Stimulated activated CD8-positive, alpha-beta memory T cell treated with anti-CD3 and anti-CD28 coated beads, Interleukin-2, amount 100 ng/mL, for 1 hour (primary cell): Measurements from ENCODE around the gene ZNF385B.
"Not testable (repeated sequence)": the region's sequence is repeated elsewhere in the genome, so short reads cannot be mapped to it uniquely, and the experiment has no call there.

Source experiments
- DNase-seq, 2 donors: peaks; one replicate each; pipeline ENCODE4 v3.0.0-alpha.2; 2020; ENCODE audit warnings: low read depth in 2 of 2

The ZNF385B gene

DNA sequence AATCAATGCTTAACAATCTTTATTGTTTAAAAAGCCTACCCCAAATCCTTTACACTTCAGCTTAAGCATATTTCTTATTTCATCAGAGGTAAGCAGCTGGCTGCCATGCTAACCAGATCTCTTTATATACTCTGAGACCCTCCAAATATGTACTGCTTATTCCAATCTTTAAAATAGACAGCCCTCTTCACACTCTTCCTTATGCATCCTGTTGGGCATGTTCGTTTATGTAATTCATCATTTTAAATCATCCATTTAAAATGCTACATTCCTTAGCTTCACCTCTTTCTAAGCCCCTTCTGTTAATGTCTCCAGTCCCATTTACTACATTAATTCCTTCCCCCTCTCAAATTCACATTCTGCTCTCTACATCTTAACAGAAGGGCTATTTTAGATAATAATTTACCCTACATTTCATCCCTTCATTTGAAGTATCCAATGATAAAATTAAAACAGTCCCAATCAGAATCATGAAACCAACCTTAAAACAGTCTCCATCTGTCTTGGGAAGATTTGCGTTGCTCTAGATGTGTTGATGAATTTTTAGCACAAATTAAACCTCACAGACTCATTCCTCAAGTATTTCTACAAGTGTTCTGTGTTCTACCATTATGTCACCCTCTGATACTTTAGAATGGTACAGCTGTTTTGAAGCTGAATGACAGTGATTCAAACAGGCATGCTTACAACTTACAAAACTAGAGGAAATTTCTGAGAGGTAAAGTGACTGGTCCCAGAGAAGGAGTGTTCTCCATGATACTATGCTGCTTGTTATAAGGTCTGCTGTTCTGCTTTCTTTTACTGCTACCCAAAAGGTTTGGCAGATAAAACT is 59.1 kb downstream of the ZNF385B start:
- DNase-seq = no peak

DNA sequence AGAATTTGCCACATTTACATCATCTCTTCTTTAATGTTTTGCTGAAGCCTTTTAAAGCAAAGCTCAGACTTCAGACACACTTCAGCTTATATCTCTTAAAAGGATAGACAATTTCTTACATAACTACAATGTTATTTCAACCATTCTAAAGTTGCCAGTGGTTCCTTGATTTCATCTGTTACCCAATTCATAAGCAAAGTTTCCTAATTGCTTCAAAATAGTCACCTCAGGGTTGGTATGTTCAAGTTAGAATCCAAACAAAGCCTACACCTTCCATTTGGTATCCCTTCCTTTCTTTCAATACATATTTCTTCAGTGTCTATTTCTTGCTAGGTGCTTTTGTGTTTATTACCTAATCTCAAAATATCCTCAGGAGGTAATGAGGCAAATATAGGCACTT is 60.6 kb downstream of the ZNF385B start:
- no peak for DNase-seq

GRCh38 chr2:179796213-179797007 is 65.0 kb downstream of the ZNF385B start:
- DNase-seq = no peak

DNA sequence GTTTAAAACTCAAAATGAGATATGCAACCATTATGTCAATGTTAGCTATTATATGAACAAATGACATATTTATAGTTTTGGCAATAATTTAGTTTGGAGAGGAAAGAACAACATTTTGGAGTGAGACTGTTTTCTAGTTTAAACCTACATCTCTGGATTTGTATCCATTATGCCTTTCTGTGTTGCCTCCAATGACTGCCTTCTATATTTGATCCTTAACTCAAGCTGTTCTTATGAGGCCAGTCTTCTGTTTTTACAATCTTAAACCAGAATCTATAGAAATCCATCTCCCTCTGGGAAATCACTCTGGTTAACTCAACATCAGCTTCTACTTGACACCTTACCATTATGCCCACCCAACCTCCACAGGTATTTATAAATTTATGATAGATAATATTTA is 67.5 kb downstream of the ZNF385B start:
- no peak for DNase-seq

GRCh38 chr2:179793238-179793637 is 68.2 kb downstream of the ZNF385B start:
- DNase-seq = no peak

GRCh38 chr2:179790235-179791217 is 70.9 kb downstream of the ZNF385B start:
- DNase-seq = no peak

- DNase-seq = no peak
These were observed 73.3 kb downstream of the ZNF385B start for GRCh38 chr2:179788104-179788503.

DNA sequence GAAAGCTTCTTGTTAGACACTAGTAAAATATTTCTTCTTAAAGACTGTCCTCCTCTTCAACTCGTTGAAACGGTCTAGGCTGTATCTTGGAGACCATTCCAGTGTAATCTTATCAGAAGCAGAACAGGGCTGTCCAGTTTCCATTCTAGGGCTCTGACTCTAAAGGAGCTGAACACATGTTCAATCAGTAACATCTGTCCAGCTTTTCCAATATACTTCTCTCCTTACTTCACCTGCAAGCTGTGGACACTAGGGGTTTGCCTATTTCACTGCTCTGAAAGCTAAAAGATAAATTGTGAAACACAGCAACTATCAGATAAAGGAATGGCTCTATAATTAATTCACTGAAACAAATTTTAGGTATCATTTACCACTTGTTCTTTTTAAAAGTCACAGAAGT is 73.8 kb downstream of the ZNF385B start:
- DNase-seq = no peak

GRCh38 chr2:179785902-179786301 is 75.5 kb downstream of the ZNF385B start:
- DNase-seq = no peak

DNA sequence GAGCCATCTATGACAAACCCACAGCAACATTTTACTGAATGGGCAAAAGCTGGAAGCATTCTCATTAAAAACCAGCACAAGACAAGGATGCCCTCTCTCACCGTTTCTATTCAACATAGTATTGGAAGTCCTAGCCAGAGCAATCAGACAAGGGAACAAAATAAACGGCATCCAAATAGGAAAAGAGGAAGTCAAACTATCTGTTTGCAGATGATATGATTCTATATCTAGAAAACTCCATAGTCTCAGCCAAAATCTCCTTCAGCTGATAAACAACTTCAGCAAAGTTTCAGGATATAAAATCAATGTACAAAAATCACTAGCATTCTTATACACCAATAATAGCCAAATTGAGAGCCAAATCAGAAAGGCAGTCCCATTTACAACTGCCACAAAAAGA is 79.1 kb downstream of the ZNF385B start:
- not testable (repeated sequence) for DNase-seq

GRCh38 chr2:179773986-179774385 is 87.4 kb downstream of the ZNF385B start:
- DNase-seq = no peak

DNA sequence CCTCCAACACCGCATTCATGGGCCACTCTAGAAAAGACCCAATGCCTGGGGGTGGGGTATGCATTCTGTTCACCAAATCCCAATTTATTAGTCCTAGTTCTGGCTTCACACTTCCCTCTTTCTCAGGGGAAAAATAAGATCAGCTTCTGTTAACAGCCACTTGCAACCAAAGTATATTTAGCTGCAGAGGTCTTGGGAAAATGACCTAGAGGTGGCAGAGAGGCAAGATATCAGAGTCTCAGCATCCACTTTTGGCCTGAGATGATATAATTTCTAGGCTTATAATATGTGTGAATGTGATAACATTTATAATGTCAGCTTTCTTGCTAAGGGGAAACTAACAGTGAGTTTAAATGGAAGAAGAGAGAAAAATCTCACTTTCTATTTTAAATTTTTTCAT is 89.1 kb downstream of the ZNF385B start:
- no peak for DNase-seq

GRCh38 chr2:179771791-179772190 is 89.6 kb downstream of the ZNF385B start:
- no peak for DNase-seq

GRCh38 chr2:179770029-179770428 is 91.4 kb downstream of the ZNF385B start:
- no peak for DNase-seq

DNA sequence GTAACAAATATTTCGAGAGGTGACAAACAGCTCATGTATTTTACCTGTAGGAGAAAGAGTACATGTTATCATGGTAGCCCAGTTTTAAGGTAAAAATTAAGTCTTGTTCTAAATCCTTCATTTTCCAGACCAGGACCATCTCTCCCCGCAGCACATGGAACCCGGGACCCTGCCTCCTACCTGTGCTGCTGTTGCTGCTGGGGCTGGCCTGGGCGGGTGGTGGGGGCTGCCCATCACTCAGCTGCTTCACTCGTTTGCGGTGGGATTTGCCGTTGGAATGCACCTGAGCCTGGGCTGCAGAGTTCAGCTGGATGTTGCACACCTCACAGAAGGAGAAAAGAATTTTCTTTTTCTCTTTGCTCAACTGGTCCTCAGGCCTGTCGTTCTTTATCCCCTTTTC is 92.1 kb downstream of the ZNF385B start:
- no peak for DNase-seq

DNA sequence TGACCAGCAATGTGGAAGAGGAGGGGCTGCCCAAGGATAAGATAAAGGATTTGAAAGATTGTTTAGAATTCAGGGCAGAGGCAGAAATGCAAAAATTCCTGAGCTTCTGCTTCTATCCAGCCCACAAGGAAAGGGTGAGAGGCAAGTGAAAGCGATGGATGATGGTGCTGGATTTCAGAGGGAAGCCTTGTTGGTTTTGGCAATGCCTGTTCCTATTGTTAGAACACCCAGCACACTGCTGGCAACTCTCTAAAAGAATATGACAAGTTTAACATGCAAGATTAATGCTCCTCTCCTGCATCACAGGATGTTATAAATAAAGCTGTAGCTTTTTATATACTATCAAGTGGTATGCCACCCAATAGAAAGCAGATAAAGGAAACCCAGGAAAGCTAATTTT is 92.6 kb downstream of the ZNF385B start:
- DNase-seq = no peak

- DNase-seq = no peak
These were observed 95.7 kb downstream of the ZNF385B start for GRCh38 chr2:179765666-179766065.

GRCh38 chr2:179764710-179765109 is 96.7 kb downstream of the ZNF385B start:
- no peak for DNase-seq

DNA sequence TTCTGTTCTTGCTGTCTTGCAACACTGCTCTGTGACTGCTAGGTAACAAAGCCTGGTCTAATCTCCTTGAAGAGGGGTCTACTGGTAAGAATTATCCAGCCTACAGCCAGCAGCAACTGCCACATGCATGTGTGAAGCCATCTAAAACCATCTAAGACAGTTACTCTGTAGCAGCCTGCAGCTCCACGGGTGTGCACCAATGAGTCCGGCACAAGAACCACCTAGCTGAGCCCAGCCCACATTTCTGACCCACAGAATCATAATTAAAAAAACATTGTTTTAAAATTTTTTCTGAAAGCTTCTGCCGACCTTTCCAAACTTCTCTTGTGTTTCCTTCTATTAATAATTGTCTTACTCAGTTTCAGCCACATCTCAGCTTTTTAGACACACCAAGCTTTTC is 102.8 kb downstream of the ZNF385B start:
- no peak for DNase-seq

- DNase-seq = no peak
These were observed 110.1 kb downstream of the ZNF385B start for GRCh38 chr2:179751163-179751809.

DNA sequence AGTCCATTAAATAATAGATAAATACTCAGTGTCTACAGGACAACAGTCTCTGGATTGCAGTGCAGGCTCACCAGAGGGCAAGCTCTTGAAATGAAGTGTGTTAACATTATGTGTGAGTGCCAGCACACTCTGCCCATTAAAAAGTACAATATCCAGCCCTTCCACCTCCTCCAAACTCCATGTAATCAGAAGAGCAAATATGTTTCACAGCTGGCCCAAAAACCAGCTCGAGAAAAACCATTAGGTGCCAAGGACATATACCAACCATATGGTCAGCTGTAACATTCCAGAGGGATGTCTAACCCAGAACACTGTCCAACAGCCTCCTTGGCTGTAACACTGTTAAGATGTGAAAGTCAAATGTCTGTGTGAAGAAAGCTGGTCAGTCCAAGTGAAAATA is 112.2 kb downstream of the ZNF385B start:
- DNase-seq = no peak
